Measurements from ENCODE around the gene RXFP3. TPM values are rescaled to one million over a fixed set of nuclear protein-coding genes. Genes with fewer than 3 reads are reported as not detected.

The RXFP3 gene
- total and polyA plus RNA-seq, 9 donors, result 0.24 TPM; not detected in 8

DNA sequence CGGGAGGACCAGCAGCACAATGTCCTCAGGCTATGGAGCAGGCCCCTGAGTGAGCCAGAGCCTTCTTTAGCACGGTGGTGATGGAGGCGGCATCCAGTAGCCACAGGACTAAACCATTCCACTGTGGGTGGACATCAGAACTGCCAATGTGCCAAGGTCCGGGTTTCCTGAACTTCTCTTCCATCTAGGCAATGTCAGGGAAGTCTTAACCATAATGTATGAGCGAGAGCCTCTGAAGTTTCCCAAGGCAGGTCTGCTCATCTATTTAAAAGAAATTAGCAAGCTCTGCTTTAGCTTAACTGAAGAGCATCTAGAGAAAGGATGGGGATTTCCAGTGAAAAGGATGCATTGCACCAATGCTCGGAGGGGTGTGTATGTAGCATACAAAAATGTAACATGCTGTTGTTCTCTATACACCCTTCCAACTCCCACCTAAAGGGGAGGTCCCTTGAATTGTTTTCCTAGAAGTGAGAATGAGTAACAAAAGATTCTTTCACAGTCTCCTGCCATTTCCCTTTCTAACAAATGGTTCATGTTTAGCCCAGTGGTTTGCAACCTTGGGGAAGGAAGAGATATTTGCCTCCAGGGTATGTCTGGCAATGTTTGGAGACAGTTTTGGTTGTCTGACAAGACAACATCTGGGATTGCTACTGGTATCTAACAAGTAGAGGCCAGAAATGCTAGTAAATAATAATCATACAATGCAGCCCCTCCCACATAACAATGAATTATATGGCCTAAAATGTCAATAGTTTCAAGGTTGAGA is 6.1 kb upstream of the RXFP3 start:
- TF ChIP-seq EP300 (IDR thresholded peaks at IDR 0.05) (no peak), POLR2A (IDR thresholded peaks at IDR 0.05) (no peak)
- TF ChIP-seq, protein P1, sequence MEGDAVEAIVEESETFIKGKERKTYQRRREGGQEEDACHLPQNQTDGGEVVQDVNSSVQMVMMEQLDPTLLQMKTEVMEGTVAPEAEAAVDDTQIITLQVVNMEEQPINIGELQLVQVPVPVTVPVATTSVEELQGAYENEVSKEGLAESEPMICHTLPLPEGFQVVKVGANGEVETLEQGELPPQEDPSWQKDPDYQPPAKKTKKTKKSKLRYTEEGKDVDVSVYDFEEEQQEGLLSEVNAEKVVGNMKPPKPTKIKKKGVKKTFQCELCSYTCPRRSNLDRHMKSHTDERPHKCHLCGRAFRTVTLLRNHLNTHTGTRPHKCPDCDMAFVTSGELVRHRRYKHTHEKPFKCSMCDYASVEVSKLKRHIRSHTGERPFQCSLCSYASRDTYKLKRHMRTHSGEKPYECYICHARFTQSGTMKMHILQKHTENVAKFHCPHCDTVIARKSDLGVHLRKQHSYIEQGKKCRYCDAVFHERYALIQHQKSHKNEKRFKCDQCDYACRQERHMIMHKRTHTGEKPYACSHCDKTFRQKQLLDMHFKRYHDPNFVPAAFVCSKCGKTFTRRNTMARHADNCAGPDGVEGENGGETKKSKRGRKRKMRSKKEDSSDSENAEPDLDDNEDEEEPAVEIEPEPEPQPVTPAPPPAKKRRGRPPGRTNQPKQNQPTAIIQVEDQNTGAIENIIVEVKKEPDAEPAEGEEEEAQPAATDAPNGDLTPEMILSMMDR (IDR thresholded peaks at IDR 0.05), result no peak
- H3K4me1 ChIP-seq (ENCODE audit: insufficient read depth), result no peaks in the 10 kb centered on the region
- no peak overlapping the region for H3K27ac ChIP-seq
- H3K36me3 ChIP-seq, result no peaks in the 10 kb centered on the region
- 88 to 94% (median 88%) methylated on average over 6 of the region's 6 CpGs for WGBS, 3 donors
- H3K27me3 ChIP-seq, result no peaks in the 10 kb centered on the region
- DNase-seq, result no peak
- H3K4me3 ChIP-seq, result no peak overlapping the region
- intact Hi-C loops (cut with DNase I), result loop anchor here in 2 of 4 donors (10.0 kb wide), 2 partner anchors 305 to 495 kb away; no protein-coding TSS in a partner anchor
- H3K9me3 ChIP-seq, result no peaks in the 10 kb centered on the region

DNA sequence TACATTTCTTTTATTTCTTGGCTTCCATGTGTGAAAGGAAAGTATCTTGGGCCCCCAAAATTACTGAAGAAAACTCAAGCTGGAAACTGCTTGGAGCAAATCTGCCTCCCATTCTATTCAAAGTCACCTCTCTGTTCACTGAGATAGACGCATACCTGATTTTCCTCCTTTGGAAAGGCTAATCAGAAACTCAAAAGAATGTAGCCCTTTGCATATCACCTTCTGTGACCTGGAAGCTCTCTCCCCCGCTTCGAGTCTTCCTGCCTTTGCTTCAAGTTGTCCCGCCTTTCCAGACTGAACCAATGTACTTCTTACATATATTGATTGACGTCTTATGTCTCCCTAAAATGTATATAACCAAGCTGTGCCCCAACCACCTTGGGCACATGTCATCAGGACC is 5.0 kb upstream of the RXFP3 start:
- TF ChIP-seq EP300 (IDR thresholded peaks at IDR 0.05) (no peak), POLR2A (IDR thresholded peaks at IDR 0.05) (no peak)
- TF ChIP-seq, protein P1 (IDR thresholded peaks at IDR 0.05), result no peak
- no peaks in the 10 kb centered on the region for H3K27me3 ChIP-seq
- H3K4me1 ChIP-seq (ENCODE audit: insufficient read depth), result no peaks in the 10 kb centered on the region
- DNase-seq, result no peak
- no peaks in the 10 kb centered on the region for H3K9me3 ChIP-seq
- intact Hi-C loops (cut with DNase I), result loop anchor here in 1 of 4 donors (10.0 kb wide), 1 partner anchor 496 kb away; no protein-coding TSS in a partner anchor
- 74 to 85% (median 85%) methylated on average over 5 of the region's 5 CpGs for WGBS, 3 donors
- H3K36me3 ChIP-seq, result no peaks in the 10 kb centered on the region
- no peak overlapping the region for H3K4me3 ChIP-seq
- no peak overlapping the region for H3K27ac ChIP-seq

DNA sequence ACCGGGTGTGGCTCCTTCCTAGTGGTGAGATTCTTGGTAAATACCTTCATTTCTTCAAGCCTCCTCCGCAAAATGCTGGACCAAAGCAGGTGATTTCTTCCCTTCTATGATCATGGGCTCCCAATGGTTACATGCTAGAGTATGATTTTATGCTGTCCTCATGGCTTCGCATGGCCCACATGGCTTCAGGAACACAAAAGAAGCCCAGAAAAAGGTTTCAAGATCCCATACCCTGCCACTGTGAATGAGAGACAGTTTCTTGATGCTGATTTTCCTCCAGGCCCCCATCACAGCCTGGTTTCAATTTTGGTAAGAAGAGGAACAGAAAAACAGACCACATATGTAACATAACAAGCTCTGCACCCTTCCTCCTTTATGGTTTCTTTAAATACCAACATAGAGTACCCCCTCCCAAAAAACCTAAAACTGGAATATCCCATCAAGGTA is 2.4 kb upstream of the RXFP3 start:
- no peak for DNase-seq
- Histone ChIP-seq H3K27ac (no peak overlapping the region), H3K27me3 (no peaks in the 10 kb centered on the region), H3K36me3 (no peaks in the 10 kb centered on the region), H3K9me3 (no peaks in the 10 kb centered on the region), H3K4me3 (no peak overlapping the region), H3K4me1 (ENCODE audit: insufficient read depth) (peaks cover 9% of the 10 kb centered on the region)
- TF ChIP-seq, protein P1 (IDR thresholded peaks at IDR 0.05), result no peak
- TF ChIP-seq POLR2A (IDR thresholded peaks at IDR 0.05), result no peak
- no peak for TF ChIP-seq EP300 (IDR thresholded peaks at IDR 0.05)
- intact Hi-C loops (cut with DNase I), result loop anchor here in 1 of 4 donors (10.0 kb wide), 1 partner anchor 499 kb away; no protein-coding TSS in a partner anchor
- 79 to 92% (median 91%) methylated on average over 3 of the region's 3 CpGs for WGBS, 3 donors

DNA sequence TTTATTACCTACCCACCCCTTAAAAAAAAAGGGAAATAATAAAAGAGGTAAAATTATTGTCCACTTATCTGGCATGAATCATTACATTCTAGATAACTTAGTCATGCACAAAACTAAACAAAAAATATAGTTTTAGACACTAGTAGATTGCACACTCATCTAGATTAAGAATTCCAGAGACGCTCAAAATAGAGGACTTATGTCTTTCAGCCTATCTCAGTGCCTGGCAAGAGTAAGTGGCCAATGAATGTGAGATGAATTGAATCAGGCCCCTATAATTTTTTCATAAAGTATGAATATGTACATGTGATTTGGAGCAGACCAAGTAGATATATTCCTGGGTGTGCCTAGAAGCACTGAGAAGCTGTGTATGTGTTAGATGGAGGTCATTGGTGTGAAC is 2.0 kb upstream of the RXFP3 start:
- intact Hi-C loops (cut with DNase I), result loop anchor here in 1 of 4 donors (10.0 kb wide), 1 partner anchor 499 kb away; no protein-coding TSS in a partner anchor
- TF ChIP-seq, protein P1 (IDR thresholded peaks at IDR 0.05), result no peak
- no peak for TF ChIP-seq POLR2A (IDR thresholded peaks at IDR 0.05)
- TF ChIP-seq EP300 (IDR thresholded peaks at IDR 0.05), result no peak
- 67 to 82% (median 80%) methylated on average over 1 of the region's 1 CpG for WGBS, 3 donors

More for the DNA sequence above, 2.0 kb upstream of the RXFP3 start:
- Histone ChIP-seq H3K27ac (no peak overlapping the region), H3K36me3 (no peaks in the 10 kb centered on the region), H3K4me1 (ENCODE audit: insufficient read depth) (peaks cover 9% of the 10 kb centered on the region), H3K9me3 (no peaks in the 10 kb centered on the region), H3K4me3 (no peak overlapping the region), H3K27me3 (no peaks in the 10 kb centered on the region)
- no peak for DNase-seq

All from ovary (tissue), 9 donors.